Stimulated activated naive CD8-positive, alpha-beta T cell treated with anti-CD3 and anti-CD28 coated beads, Interleukin-15, Interleukin-2, amounts not matched to agents 100 U/mL and 50 U/mL, for 24 hours (primary cell): Measurements from ENCODE around the gene CAPN5.
A peak's percentile ranks its signal among the peaks of the same experiment; 100 is the strongest.
"Not testable (repeated sequence)": the region's sequence is repeated elsewhere in the genome, so short reads cannot be mapped to it uniquely, and the experiment has no call there.

Experiments
- ATAC-seq: fragments of 150-1000 bp; cut with Tn5 transposase; one replicate; pipeline ENCODE4 v1.10.0; 2021
- DNase-seq: peaks from one replicate; pipeline ENCODE4 v3.0.0; 2021

The CAPN5 gene

DNA sequence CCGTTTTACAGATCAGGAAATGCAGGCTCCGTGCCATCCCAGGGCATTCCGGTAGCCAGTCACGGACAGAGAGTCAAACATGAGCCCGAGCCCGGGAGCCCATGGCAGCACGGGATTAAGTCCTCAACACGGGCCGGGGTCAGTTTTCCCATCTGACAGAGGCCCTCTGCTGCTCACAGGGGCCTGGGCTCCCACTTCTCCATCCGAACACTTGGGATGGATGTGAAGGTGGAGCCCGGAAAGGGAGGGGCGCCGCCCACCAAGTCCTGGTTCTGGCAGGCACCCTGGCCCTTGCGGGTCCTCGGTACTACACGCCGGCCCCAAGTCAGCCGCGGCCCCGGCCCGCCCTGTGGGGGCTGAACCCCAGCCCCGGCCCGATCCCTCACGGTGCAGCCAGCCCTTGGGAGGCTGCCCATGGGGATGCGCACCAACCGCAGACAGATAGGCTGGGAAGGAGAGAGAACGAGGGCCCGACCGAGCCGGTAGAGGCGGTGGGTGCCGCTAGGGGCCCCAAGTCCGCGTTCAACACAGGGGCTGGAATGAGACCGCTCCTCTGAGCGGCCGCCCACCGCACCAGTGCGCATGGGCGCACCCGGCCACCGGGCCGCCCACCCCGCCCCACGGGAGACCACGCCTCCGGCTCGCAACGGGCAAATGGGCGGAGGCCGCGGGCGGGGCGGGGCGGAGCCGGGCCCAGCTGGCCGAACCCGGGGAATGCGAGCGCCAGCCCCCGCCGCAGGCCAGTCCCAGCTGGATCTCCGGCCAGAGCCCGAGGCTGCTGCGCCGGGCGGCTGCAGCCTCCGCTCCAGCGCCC is at the start of gene CAPN5:
Gene CAPN5 (plus strand): TSS at position 743 of the 814 bp plus-strand sequence. CDS start 17,916 bp downstream, outside the sequence.
- peak; percentile 93 for DNase-seq
- peak; percentile 91 for ATAC-seq

DNA sequence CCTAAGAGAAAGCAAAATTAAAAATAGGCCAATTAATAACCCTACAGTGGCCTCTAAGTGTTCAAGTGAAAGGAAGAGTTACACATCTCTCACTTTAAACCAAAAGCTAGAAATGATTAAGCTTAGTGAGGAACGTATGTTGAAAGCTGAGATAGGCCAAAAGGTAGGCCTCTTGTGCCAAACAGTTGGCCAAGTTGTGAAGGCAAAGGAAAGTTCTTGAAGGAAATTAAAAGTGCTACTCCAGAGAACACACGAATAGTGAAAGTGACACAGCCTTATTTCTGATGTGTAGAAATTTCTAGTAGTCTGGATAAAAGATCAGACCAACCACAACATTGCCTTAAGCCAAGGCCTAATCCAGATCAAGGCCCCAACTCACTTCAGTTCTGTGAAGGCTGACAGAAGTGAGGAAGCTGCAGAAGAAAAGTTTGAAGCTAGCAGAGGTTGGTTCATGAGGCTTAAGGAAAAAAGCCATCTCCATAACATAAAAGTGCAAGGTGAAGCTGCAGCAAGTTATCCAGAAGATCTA is 48.3 kb upstream of the CAPN5 start:
- DNase-seq, ATAC-seq: not testable (repeated sequence)

DNA sequence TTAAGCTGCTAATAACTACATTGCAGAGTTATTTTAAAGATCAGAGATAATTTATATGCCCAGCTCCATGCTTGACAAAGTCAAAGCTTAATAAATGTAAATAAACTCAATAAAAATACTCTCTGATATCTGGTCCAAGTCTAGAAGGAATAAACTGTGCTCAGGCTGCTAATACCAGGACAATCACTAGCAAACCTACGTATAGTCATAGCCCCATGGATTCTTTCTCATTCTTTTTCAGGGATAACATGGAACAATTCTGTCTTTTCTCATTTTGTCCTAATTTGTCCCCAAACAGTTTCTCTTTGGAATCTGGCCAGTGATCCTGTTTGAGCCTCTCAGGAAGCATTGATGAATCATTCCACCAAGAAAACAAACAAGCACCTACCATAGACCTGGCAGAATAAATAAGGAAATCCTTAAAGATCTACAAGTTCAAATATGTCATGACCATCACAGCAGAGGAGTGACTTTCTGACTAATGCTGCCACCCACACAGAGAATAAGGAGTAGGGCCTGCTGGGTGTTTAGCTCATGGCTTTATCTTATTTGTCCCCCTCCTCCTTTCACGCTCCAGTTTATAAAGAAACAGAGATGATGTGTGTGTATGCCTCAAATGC is 46.7 kb upstream of the CAPN5 start:
- ATAC-seq = no peak
- DNase-seq = no peak

DNA sequence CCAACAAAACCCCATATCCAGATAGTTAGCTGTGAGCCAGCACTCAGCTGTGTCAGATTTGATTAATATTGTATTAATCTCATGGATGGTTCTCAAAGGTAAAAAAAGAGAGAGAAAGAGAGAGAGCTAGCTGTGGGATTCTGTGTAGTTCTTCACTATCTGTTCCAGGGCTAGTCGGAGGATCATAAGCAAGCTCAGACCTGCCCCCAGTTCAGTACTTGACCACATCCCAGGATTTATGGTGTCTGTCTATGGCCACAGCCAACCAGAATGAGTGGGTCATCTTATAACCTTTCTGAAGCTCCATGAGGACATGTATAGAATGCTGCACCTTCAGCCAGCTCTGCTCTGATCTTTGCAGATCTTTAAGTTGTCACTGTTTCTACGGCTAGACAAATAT is 46.0 kb upstream of the CAPN5 start:
- no peak for DNase-seq
- ATAC-seq = no peak

DNA sequence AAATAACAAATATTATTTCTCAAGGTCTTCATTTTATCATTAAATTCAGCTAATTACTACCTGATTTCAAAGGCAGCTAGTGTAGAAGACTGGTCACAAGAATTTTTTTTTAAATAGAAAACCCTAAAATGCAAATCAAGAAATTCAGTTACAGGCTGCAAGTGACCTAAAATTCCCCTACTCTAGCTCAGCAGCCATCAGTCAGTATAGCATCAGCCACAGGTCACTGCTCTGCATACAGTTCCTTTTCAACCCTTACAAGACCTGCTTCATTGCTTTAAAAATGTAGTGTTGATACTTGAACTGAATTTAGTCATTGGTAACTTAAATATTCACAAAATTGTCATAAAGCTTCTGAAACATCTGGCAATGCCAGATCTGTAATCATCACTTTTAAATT is 42.0 kb upstream of the CAPN5 start:
- DNase-seq (no peak), ATAC-seq (no peak)

DNA sequence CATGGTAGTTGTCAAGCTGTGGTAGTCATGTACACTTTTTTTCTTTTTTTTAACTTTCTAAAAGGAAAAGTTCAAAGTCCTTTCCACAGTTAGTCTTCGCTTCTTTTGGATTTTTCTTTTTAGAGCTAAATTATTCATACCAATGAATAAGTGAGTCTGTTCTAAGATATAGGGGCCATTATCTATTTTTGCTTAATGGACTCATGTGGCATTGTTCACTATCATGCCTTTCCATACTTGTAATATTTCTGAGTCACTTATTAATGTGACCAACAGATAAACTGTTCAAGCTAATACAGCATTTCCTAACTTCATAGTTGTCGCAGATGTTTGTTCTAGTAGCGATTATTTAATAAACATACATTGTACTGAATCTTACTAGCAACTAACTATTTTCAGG is 40.5 kb upstream of the CAPN5 start:
- ATAC-seq = no peak

DNA sequence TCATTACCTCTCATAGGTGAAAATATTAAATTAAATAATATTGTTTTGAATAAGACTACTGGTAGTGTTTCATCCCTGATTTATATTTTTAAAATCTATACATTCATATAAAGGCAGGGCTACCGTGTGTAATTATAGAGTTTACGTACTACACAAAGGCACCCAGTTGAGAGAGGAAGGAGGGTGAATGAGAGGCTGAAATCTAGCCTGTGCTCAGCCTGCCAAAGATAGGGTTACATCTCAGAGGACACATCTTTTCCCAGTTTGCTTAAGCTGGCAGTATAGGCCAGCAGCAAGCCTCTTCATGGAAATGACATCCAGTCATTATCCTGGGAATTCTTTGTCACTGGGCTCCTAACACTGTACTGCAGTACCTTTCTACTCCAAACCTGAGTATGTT is 40.0 kb upstream of the CAPN5 start:
- ATAC-seq (no peak), DNase-seq (no peak)

More for the DNA sequence above, 40.5 kb upstream of the CAPN5 start:
- no peak for DNase-seq

DNA sequence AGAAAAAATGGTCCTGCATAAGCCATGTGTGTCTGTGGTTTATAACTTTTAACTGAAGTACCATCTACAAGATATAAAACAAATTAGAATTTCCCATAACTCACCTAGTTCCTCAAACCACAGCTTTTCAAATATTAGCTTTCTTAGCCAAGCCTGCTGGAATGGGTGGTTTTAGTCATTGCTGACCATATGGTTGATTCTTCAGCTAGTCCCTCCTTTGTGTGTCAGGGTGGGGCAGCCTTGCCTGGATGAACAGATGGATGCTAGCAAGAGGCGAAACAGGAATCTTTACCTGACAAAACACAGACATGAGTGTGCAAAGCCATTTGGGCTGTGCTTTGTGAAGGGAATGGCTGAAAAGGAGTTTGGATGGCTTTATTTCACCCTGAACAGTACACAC is 39.5 kb upstream of the CAPN5 start:
- no peak for DNase-seq
- no peak for ATAC-seq

DNA sequence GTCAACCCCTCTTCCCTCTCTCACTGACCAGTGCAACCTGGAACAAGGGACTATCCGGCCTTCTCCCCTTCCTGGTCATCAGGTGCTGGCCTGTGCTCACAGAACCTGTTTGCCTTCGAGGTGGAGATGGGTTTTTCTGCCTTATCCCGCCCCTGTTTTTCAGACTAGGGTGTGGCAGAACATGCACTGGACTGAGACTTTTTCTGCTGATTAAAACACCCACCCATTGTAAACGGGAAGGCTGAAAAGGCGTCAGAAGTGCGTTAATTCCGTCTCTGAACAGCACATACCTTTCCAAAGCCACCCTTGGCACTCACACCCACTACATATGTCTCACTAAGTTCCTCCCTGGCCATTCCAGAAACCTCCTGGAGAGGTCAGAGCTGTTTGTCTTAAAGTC is 36.9 kb upstream of the CAPN5 start:
- ATAC-seq = no peak

DNA sequence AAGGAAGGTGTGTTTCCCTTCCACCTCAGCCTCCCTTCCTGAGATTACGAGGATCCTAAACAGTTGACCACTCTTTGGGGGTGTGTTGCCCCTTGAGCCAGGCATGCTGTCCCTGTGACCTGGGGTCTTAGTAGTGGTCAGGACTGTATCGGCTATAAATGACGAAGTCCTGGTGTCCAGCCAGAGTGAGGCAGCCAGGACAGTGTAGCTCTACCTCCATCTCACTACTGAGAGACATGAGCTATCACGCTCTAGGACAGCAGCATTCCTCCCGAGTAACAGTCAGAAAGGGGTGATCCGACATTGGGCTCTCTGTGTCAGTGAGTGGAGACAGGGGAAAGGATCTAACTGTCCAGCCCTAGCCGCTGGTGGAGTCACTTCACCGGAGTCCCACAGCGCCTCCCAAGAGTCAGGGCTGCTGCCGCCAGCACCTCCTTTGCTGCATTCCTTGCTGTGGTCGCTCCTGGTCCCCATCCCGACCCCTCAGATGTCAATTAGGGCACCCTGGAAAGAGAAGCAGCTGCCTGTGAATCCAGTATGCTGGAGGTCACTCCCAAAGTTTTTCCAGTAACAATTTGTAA is 35.8 kb upstream of the CAPN5 start:
- no peak for DNase-seq
- ATAC-seq = no peak

More for the DNA sequence above, 36.9 kb upstream of the CAPN5 start:
- DNase-seq = no peak

DNA sequence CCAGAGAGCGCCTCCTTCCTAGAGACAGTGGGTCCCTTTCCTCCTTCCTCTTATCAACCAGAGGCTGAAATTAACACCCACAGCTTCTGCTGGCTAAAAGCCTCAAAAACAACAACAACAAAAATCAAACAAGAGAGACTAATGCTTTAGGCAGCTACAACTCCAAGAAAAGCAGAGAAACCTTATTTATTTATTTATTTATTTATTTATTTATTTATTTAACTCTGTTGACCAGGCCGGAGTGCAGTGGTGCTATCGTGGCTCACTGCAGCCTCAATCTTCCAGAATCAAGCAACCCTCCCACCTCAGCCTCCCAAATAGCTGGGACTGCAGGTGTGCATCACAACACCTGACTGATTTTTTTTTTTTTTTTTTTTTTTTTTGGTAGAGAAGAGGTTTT is 35.2 kb upstream of the CAPN5 start:
- DNase-seq (no peak), ATAC-seq (no peak)

DNA sequence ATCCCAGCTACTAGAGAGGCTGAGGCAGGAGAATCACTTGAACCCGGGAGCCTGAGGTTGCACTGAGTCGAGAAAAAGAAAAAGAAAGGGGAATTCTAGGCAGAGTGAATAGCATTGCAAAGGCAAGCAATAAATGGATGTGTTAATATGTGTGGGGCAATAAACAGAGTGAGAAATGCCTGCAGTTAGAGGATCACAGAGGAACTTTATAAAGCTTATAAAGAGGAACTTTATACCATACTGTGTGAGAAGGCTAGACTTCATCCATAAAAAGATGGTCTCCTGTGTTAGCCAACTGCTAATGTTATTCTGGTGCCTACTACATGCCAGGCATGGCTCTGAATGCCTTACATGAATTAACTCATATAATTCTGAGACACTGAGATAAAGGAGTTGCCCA is 31.7 kb upstream of the CAPN5 start:
- DNase-seq (no peak), ATAC-seq (no peak)

DNA sequence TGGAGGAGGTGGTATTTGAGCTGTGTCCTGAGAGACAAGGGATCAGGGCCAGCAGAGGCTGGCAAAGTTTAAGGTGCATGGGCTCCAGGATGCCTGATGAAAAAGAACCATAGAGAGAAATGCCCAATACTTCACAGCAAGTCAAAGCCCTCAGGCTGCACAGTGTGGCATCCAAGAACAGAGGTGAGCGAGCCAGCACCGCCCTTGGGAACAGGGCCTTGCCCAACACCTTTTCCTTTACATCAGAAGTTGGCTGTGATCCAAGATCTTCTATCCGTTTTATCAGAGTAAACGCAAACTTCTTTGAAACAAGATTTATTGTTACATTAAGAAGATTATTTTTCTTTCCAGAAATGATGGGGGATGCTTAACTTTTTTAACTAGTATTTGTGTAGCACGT is 31.2 kb upstream of the CAPN5 start:
- DNase-seq (no peak), ATAC-seq (no peak)

DNA sequence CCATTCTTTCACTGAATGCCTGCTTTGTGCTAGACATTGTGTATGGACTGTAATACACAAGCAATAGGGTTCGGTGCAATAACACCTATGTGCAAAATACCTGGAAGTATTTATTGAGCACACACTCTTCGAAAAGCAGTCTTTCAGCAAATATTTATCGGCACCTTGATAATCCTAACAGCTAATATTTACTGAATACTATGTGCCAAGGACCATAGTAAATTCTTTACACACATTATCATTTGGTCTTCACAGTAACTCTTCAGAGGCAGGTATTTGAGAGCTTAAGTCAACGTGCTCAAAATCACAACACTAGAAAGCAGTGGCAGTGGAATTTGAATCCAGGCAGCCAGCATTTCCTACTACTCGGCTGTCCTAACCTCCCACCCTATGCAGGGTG is 30.4 kb upstream of the CAPN5 start:
- no peak for ATAC-seq
- no peak for DNase-seq

DNA sequence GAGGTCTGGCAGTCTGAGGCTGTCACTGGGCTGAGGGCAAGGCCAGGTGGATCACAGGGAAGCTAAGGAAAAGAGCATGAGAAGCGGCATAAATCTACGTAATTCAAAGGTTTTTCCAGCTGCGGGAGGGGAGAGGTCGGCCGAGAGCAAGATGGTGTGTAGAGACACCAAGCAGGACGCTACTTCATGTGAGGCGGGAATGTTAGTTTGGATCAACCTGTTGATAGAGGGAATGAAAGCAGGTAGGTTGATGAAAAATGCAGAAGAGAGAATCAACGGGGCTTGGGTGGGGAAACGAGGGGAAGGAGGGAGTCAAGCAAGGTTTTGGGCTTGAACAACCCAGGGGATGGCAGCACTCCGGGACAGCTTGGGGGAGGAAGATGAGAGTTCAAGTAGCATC is 29.7 kb upstream of the CAPN5 start:
- ATAC-seq = no peak

DNA sequence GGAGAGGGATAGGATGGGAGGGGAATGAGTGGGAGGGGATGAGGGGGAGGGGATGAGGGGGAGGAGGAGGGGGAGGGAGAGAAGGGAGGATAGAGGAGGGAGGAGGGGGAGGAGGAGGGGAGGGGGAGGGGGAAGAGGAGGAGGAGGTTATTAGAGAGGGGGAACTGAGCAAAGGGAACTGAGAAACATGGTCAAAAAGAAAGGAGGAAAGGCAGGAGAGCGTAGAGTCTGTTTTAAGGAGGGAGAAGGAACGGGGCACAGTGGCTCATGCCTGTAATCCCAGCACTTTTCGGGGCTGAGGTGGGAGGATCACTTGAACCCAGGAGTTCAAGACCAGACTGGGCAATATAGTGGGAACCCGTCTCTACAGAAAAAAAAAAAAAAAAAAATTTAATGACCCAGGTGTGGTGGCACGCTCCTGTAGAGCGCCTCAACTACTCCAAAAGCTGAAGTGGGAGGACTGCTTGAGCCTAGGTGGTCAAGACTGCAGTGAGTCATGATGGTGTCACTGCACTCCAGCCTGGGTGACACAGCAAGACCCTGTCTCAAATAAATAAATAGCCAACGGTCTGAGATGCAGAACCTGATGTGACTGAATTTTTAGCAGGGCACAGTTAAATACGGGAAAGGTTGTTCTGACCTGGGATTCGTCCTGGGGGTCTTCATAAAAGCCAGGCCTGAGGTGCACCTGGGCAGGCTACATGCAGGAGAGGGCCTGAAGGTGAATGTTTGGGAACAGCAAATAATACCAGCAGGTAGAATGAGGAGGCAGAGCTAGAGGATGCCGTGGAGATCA is 28.5 kb upstream of the CAPN5 start:
- no peak for ATAC-seq

More for the DNA sequence above, 29.7 kb upstream of the CAPN5 start:
- no peak for DNase-seq

DNA sequence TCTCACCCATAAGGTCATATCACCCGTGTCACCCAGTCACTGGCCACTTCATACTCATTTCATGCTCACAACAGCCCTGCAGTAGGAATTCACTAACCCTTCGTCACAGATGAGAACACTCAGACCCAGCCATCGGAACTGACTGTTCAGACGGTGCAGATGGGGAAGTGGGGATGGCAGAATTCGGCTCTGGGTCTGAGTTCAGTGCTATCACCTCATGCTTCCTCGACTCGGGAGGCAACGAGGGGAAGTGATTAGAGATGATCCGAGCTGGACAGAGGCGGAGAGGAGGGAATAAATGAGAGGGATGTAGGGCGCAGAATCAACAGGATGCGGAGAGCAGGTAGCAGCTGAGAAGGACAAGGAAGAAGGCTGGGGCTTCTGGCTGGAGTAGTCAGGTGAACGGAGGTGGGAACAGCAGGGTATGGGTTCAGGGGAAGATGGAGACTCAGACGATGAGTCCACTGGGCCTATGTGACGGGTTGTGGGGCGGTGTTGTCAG is 27.9 kb upstream of the CAPN5 start:
- no peak for ATAC-seq
- DNase-seq = no peak

More for the DNA sequence above, 28.5 kb upstream of the CAPN5 start:
- no peak for DNase-seq

DNA sequence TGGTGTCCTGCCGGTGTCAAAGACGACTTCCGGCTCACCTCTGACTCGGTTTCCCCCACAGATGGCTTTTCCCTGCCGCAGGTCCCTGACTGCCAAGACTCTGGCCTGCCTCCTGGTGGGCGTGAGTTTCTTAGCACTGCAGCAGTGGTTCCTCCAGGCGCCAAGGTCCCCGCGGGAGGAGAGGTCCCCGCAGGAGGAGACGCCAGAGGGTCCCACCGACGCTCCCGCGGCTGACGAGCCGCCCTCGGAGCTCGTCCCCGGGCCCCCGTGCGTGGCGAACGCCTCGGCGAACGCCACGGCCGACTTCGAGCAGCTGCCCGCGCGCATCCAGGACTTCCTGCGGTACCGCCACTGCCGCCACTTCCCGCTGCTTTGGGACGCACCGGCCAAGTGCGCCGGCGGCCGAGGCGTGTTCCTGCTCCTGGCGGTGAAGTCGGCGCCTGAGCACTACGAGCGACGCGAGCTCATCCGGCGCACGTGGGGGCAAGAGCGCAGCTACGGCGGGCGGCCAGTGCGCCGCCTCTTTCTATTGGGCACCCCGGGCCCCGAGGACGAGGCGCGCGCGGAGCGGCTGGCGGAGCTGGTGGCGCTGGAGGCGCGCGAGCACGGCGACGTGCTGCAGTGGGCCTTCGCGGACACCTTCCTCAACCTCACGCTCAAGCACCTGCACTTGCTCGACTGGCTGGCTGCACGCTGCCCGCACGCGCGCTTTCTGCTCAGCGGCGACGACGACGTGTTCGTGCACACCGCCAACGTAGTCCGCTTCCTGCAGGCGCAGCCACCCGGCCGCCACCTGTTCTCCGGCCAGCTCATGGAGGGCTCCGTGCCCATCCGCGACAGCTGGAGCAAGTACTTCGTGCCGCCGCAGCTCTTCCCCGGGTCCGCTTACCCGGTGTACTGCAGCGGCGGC is 27.0 kb upstream of the CAPN5 start:
- DNase-seq (peak; percentile 37), ATAC-seq (peak; percentile 15)

DNA sequence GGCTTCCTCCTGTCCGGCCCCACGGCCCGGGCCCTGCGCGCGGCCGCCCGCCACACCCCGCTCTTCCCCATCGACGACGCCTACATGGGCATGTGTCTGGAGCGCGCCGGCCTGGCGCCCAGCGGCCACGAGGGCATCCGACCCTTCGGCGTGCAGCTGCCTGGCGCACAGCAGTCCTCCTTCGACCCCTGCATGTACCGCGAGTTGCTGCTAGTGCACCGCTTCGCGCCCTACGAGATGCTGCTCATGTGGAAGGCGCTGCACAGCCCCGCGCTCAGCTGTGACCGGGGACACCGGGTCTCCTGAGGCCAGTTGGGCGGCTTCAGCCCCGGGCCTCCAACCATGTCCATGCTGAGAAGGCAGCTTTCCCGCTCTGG is 26.4 kb upstream of the CAPN5 start:
- DNase-seq = no peak
- ATAC-seq = no peak

DNA sequence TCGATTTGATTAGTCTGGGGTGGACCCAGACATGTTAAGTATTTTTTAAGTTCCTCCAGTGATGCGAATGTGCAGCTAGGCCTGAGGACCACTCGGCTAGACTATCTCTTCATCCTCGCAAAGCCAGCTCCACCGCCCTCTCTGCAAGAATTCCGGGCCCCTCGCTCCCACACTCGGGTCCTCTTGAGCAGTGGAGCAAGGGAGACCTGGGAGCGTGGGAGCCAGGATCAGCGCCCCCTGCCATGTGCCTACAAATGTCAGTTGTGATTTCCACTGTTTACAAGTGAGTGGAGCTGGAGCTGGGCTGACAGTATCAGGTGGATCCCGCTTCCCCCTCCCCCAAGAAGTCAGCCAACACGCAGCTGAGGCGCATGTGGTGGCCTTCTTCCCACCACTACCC is 25.9 kb upstream of the CAPN5 start:
- ATAC-seq (no peak), DNase-seq (no peak)

DNA sequence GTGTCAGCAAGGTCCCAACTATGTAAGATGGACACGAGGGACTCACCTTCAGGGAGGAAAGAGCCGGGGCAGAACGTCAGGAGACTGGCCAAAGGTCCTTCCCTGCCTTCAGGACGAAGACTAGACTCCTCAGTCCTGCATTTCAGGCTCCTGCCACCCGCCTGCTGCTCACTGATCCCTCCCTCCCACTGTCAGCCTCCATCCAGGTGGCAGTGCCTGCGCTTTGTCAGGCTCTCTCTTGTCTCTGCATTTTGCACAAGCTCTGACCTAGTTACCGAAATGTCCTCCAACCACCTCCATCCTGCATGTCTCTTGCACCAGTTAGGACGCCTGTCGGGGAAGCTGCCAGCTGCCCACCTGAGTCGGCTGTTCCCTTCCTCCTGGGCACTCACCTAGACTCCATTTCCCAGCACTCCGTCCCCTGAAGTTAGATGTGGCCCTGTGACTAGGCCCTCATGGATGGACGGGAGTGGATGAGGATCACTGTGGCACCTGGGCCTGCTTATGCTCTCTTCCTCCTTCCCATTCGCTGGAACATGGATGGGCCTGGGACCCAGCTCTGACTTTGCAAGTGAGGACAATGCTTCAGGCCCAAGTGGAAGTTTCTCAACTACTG is 24.6 kb upstream of the CAPN5 start:
- no peak for DNase-seq
- ATAC-seq = no peak
